HepG2 (cell line): Measurements from ENCODE around the gene XXYLT1. TPM values are rescaled to one million over a fixed set of nuclear protein-coding genes. Genes with fewer than 3 reads are reported as not detected.

Source experiments
- ATAC-seq: fragments of 200-7000 bp; cut with Tn5 transposase; 3 replicates; pipeline ENCODE4 v1.9.1; 2020; ENCODE audit warnings: mild to moderate bottlenecking, moderate library complexity
- BruUV-seq: library from RNA; stranded (reverse); fragments of 400-500 nt; replicated peaks from 2 replicates; lab custom pipeline; 2021; lab: Mats Ljungman, UMichigan
- CTCF ChIA-PET: fragments of 300-600 bp; formaldehyde crosslinking; extraction: SDS; loops from one replicate; lab custom pipeline; 2021; ENCODE audit warnings: low total read pairs, inconsistent platforms, low intra/inter-chr PET ratio; lab: Yijun Ruan, JAX
- POLR2A ChIA-PET: fragments of 350-600 bp; sonication (Branson Sonifier 250); formaldehyde crosslinking; loops from one replicate; lab custom pipeline; 2020; ENCODE audit warnings: antibody characterized with exemption, inconsistent platforms; lab: Yijun Ruan, JAX
- DNase-seq: peaks from one replicate; pipeline ENCODE4 v3.0.0-alpha.2; 2015; ENCODE audit warnings: low spot score
- FAIRE-seq: peaks from 3 replicates; lab custom pipeline; 2011; peaks lifted over from hg19 to GRCh38; lab: Jason Lieb, UNC
- H2AFZ ChIP-seq: one replicate; pipeline ENCODE4 v1.6.1; 2011; ENCODE audit warnings: low read length, inconsistent platforms
- H3K27ac ChIP-seq: fragments of 300-600 bp; 3 replicates; pipeline ENCODE4 v1.8.0; 2011; ENCODE audit warnings: mixed run types, mild to moderate bottlenecking, mixed read lengths, low read length, inconsistent platforms; ENCODE audit not compliant: insufficient read depth; ENCODE audit errors: extremely low read length
- H3K27me3 ChIP-seq, 2 experiments: fragments of 200-600 bp in 1 of 2; 2 replicates in 1 of 2; 3 replicates in 1 of 2; pipeline versions ENCODE4 v1.6.0 to v1.8.0; 2011; ENCODE audit warnings: low read length in 2 of 2, mild to moderate bottlenecking in 2 of 2, moderate library complexity in 2 of 2, inconsistent platforms in 1 of 2; ENCODE audit not compliant: insufficient read depth in 2 of 2, control insufficient read depth in 1 of 2
- H3K36me3 ChIP-seq, 2 experiments: fragments of 200-600 bp in 1 of 2; replicated peaks in 1 of 2; 2 replicates in 1 of 2; 3 replicates in 1 of 2; pipeline versions ENCODE4 v1.5.1 to v1.8.0; 2011; ENCODE audit warnings: low read length in 2 of 2, inconsistent platforms in 1 of 2; ENCODE audit not compliant: insufficient read depth in 2 of 2, control insufficient read depth in 1 of 2
- H3K4me1 ChIP-seq: 2 replicates; pipeline ENCODE4 v1.5.1; 2012; ENCODE audit warnings: low read length, inconsistent platforms; ENCODE audit not compliant: insufficient read depth
- H3K4me2 ChIP-seq: 2 replicates; pipeline ENCODE4 v1.6.0; 2011; ENCODE audit warnings: low read depth, low read length, inconsistent platforms
- H3K4me3 ChIP-seq, 3 experiments: fragments of 200-600 bp in 1 of 3; sonication (generic), shearing (Covaris generic) in 1 of 3; replicated peaks in 1 of 3; 2 replicates each; pipeline ENCODE4 v1.5.1; 2011 to 2016; ENCODE audit warnings: low read length in 3 of 3, inconsistent platforms in 2 of 3, low read depth in 2 of 3, mild to moderate bottlenecking in 2 of 3, control low read depth in 1 of 3, mixed read lengths in 1 of 3; ENCODE audit not compliant: insufficient read depth in 1 of 3
- H3K79me2 ChIP-seq: one replicate; pipeline ENCODE4 v1.6.1; 2011; ENCODE audit warnings: low read length, inconsistent platforms; ENCODE audit not compliant: insufficient read depth
- H3K9ac ChIP-seq: 2 replicates; pipeline ENCODE4 v1.6.0; 2011; ENCODE audit warnings: mild to moderate bottlenecking, low read depth, low read length, inconsistent platforms; ENCODE audit not compliant: insufficient read depth
- H3K9me3 ChIP-seq: 2 replicates; pipeline ENCODE4 v1.5.1; 2012; ENCODE audit warnings: mild to moderate bottlenecking, low read length
- H4K20me1 ChIP-seq: 2 replicates; pipeline ENCODE4 v1.6.0; 2011; ENCODE audit warnings: inconsistent platforms, mild to moderate bottlenecking, low read length, moderate library complexity; ENCODE audit not compliant: insufficient read depth
- CHD2 ChIP-seq: IDR thresholded peaks from 2 replicates; pipeline ENCODE4 v1.6.1; 2011; ENCODE audit warnings: low read depth, low read length, improper control_type of control experiment
- JUN ChIP-seq: sonication (generic); formaldehyde crosslinking; IDR thresholded peaks from 2 replicates; pipeline ENCODE4 v1.4.0; 2020; ENCODE audit warnings: mild to moderate bottlenecking, missing genetic modification reagents
- MED1 ChIP-seq: sonication (generic); formaldehyde crosslinking; IDR thresholded peaks from 2 replicates; pipeline ENCODE4 v1.4.0; 2020; ENCODE audit warnings: missing genetic modification reagents
- NAIF1 ChIP-seq: sonication (generic); formaldehyde crosslinking; IDR thresholded peaks from 2 replicates; pipeline ENCODE4 v1.5.0; 2020; ENCODE audit warnings: mild to moderate bottlenecking, missing genetic modification reagents, borderline replicate concordance
- PHF21A ChIP-seq: sonication (generic); formaldehyde crosslinking; IDR thresholded peaks from 2 replicates; pipeline ENCODE4 v1.5.0; 2020; ENCODE audit warnings: mild to moderate bottlenecking, missing genetic modification reagents
- RAD51 ChIP-seq: fragments of 450-650 bp; IDR thresholded peaks from 2 replicates; pipeline ENCODE4 v1.6.1; 2016; ENCODE audit warnings: borderline replicate concordance
- SOX13 ChIP-seq, 3 experiments: fragments of 450-650 bp in 1 of 3; sonication (generic) in 1 of 3; formaldehyde crosslinking in 1 of 3; IDR thresholded peaks in 2 of 3; conservative IDR thresholded peaks in 1 of 3; 2 replicates each; pipeline versions ENCODE4 v1.5.0 to v1.6.1; 2016 to 2020; ENCODE audit warnings: antibody characterized with exemption in 1 of 3, mild to moderate bottlenecking in 1 of 3, missing compliant biosample characterization in 1 of 3, missing genetic modification reagents in 1 of 3, moderate library complexity in 1 of 3
- SOX6 ChIP-seq, 2 experiments: fragments of 450-650 bp in 1 of 2; sonication (generic) in 1 of 2; formaldehyde crosslinking in 1 of 2; IDR thresholded peaks; 2 replicates each; pipeline versions ENCODE4 v1.4.0 to v1.6.1; 2017 to 2020; ENCODE audit warnings: antibody characterized with exemption in 1 of 2, mild to moderate bottlenecking in 1 of 2, missing genetic modification reagents in 1 of 2
- TGIF2 ChIP-seq: IDR thresholded peaks from 2 replicates; pipeline ENCODE4 v1.6.1; 2016; ENCODE audit warnings: control low read depth, missing compliant biosample characterization
- TOE1 ChIP-seq: sonication (generic); formaldehyde crosslinking; IDR thresholded peaks from 2 replicates; pipeline ENCODE4 v1.4.0; 2020; ENCODE audit warnings: mild to moderate bottlenecking, missing genetic modification reagents
- ZBTB7B ChIP-seq: sonication (generic); formaldehyde crosslinking; IDR thresholded peaks from 2 replicates; pipeline ENCODE4 v1.4.0; 2020; ENCODE audit warnings: missing genetic modification reagents
- ZNF225 ChIP-seq: sonication (generic); formaldehyde crosslinking; IDR thresholded peaks from 2 replicates; pipeline ENCODE4 v1.4.0; 2020; ENCODE audit warnings: mild to moderate bottlenecking, missing genetic modification reagents
- ZNF326 ChIP-seq: sonication (generic); formaldehyde crosslinking; IDR thresholded peaks from 2 replicates; pipeline ENCODE4 v1.4.0; 2020; ENCODE audit warnings: missing genetic modification reagents, borderline replicate concordance
- ZNF7 ChIP-seq: IDR thresholded peaks from 2 replicates; pipeline ENCODE4 v1.6.1; 2016; ENCODE audit warnings: missing biosample characterization, missing genetic modification reagents
- ZNF788 ChIP-seq: sonication (generic); formaldehyde crosslinking; IDR thresholded peaks from 2 replicates; pipeline ENCODE4 v1.5.0; 2020; ENCODE audit warnings: mild to moderate bottlenecking, missing genetic modification reagents, borderline replicate concordance
- WGBS: methylation state at CpG from one replicate; pipeline ENCODE4 v1.1.6; 2017; ENCODE audit warnings: low lambda C conversion rate; 5-methylcytosine and 5-hydroxymethylcytosine counted together
- in situ Hi-C: cut with HindIII; loops from 2 replicates; pipeline ENCODE4 v1.10.0; 2017; ENCODE audit warnings: low pct_unique_long_range_greater_than_20kb; ENCODE audit not compliant: extremely low pct_ligation_motif_present
- intact Hi-C: fragments of 100-400 bp; cut with micrococcal nuclease; formaldehyde crosslinking; loops from one replicate; pipeline ENCODE4 v1.10.0; 2022; ENCODE audit not compliant: unreplicated experiment
- polyA plus RNA-seq, 8 experiments: library from polyadenylated mRNA; depleted of rRNA in 3 of 8; stranded (reverse) in 7 of 8; unstranded in 1 of 8; fragments of >200 nt; fragmentation: Illumina TruSeq in 4 of 8; extraction: Trizol in 4 of 8; gene quantifications; 2 replicates each; pipeline versions ENCODE4 v1.2.1 to v1.2.3, GENCODE V29; 2011 to 2016; ENCODE audit warnings: low read depth in 4 of 8, missing spikeins in 1 of 8, mixed read lengths in 1 of 8; ENCODE audit not compliant: insufficient read depth in 1 of 8
- total RNA-seq, 5 experiments: library from RNA; depleted of rRNA; stranded (reverse); fragments of >200 nt; fragmentation: Illumina TruSeq; extraction: Trizol; gene quantifications; 2 replicates each; pipeline ENCODE4 v1.2.3, GENCODE V29; 2016; ENCODE audit warnings: low read depth in 1 of 5
- TF ChIP-seq, protein P1 (sequence below): sonication (generic); formaldehyde crosslinking; IDR thresholded peaks from 2 replicates; pipeline ENCODE4 v1.9.0; 2022; ENCODE audit warnings: low read depth, missing genetic modification reagents

The XXYLT1 gene
- total and polyA plus RNA-seq, 2 of the 13 experiments (the other 11 are each of a cell fraction or from before 2014, with no cell fraction given): 17.7 to 19.0 TPM

DNA sequence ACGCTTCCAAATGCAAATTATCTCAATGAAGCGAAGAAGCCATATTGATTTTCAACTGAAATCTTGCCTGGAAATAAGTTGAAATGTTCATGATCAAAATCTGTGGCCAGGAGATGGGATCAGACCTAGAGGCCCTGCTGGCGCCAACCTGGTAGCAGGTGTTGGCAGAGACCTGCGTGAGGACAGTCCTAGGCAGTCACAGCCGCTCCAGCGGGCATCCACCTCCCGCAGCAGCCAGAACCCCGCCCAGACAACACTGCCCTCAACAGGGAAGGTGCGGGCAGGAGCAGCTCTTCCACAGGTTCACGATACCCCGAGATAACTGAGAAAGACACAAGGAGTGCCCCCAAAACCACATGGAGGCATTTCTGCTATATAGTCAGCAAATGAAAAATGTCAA is 145.3 kb downstream of the XXYLT1 start:
- H4K20me1 ChIP-seq: no peaks in the 10 kb centered on the region
- TF ChIP-seq ZBTB7B (CRISPR knock-in tag) (no peak), TOE1 (CRISPR knock-in tag) (no peak)
- TF ChIP-seq, all 625 proteins: peak for 0
- FAIRE-seq (no peak), DNase-seq (no peak), ATAC-seq (no peak)
- in situ Hi-C loops: no loop called here
- Histone ChIP-seq H2AFZ (no peak overlapping the region), H3K27me3 (no peaks in the 10 kb centered on the region), H3K9ac (no peak overlapping the region), H3K4me2 (no peak overlapping the region), H3K27ac (no peak overlapping the region), H3K4me3 (no peak overlapping the region), H3K79me2 (no peaks in the 10 kb centered on the region), H3K4me1 (peaks cover 36% of the 10 kb centered on the region), H3K36me3 (no peaks in the 10 kb centered on the region), H3K9me3 (no peaks in the 10 kb centered on the region)
- intact Hi-C loops: no loop called here
- CTCF ChIA-PET: no interaction called here
- POLR2A ChIA-PET: no interaction called here
- 96% methylated on average over 11 of the region's 11 CpGs for WGBS
- BruUV-seq: no TSS peak

DNA sequence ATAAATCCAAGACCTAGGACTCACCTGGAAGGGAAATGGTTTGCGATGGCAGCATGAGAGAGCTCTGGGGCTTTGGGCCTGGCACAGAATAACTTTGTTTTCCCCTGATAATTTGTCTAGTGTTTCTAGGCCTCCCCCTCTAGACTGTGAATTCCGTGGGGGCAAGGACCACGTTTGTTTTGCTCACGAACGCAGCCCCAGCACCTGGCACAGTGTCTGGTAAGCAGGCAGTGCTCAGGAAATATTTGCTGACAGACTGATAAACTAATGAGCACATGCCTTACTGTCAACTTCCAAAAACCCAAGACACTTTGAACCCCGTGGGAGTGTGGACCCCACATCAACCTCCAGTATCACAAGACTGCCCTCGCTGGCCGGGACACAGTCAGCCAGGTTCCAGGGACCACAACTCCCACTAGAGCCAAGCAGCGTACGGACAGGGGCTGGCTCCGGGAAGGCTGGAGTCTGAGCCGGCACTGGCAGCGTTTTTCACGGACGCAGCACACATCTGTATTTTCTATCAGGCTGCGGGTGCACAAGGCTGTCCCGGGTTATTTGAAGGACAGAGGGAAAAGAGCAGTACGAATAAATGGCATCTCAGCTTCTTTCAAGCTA is 146.5 kb downstream of the XXYLT1 start:
- H3K27me3 ChIP-seq: no peaks in the 10 kb centered on the region
- intact Hi-C loops: no loop called here
- in situ Hi-C loops: no loop called here
- H3K79me2 ChIP-seq: no peaks in the 10 kb centered on the region
- FAIRE-seq: peak; percentile 28
- H3K9me3 ChIP-seq: no peaks in the 10 kb centered on the region
- peak; percentile 68 for ATAC-seq
- H3K4me2 ChIP-seq: peak overlapping the region; percentile 31
- H2AFZ ChIP-seq: no peak overlapping the region
- ChIA-PET POLR2A (no interaction called here), CTCF (no interaction called here)
- no peaks in the 10 kb centered on the region for H3K36me3 ChIP-seq
- H3K4me3 ChIP-seq: no peak overlapping the region; a peak in 1 of 6 replicates
- H4K20me1 ChIP-seq: no peaks in the 10 kb centered on the region
- 54% methylated on average over 18 of the region's 18 CpGs for WGBS
- peak overlapping the region; percentile 26; the same call in 1 of the 2 replicates for H3K9ac ChIP-seq
- peak overlapping the region; percentile 27 for H3K27ac ChIP-seq
- peaks cover 47% of the 10 kb centered on the region for H3K4me1 ChIP-seq
- BruUV-seq: no TSS peak
- no peak for DNase-seq
- peak; percentile 30; the same call in 1 of the 2 replicates for TF ChIP-seq PHF21A
- no peak for TF ChIP-seq JUN (CRISPR knock-in tag)
- TF ChIP-seq SOX13 (IDR thresholded peaks at IDR 0.05): no peak
- TF ChIP-seq SOX13 (CRISPR knock-in tag; conservative IDR thresholded peaks at IDR 0.05 in 1 of 2, IDR thresholded peaks at IDR 0.05 in 1 of 2): peak in 1 of 2 experiments; percentile 14; a peak in 1 of 4 replicates
- no peak for TF ChIP-seq ZNF7 (CRISPR knock-in tag)
- no peak for TF ChIP-seq TGIF2 (CRISPR knock-in tag)
- TF ChIP-seq, protein P1, sequence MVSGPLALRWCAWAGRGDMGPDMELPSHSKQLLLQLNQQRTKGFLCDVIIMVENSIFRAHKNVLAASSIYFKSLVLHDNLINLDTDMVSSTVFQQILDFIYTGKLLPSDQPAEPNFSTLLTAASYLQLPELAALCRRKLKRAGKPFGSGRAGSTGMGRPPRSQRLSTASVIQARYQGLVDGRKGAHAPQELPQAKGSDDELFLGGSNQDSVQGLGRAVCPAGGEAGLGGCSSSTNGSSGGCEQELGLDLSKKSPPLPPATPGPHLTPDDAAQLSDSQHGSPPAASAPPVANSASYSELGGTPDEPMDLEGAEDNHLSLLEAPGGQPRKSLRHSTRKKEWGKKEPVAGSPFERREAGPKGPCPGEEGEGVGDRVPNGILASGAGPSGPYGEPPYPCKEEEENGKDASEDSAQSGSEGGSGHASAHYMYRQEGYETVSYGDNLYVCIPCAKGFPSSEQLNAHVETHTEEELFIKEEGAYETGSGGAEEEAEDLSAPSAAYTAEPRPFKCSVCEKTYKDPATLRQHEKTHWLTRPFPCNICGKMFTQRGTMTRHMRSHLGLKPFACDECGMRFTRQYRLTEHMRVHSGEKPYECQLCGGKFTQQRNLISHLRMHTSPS (CRISPR knock-in tag): peak; percentile 53; the same call in 1 of the 2 replicates
- TF ChIP-seq CHD2: no peak
- no peak for TF ChIP-seq ZNF225 (CRISPR knock-in tag)
- no peak for TF ChIP-seq SOX6 (IDR thresholded peaks at IDR 0.05)
- 0 out of 2 replicates have a peak, but pooled peaks have one; percentile 32 for TF ChIP-seq SOX6 (CRISPR knock-in tag; IDR thresholded peaks at IDR 0.05)
- no peak for TF ChIP-seq RAD51
- 0 out of 2 replicates have a peak, but pooled peaks have one; percentile 24 for TF ChIP-seq ZNF788 (CRISPR knock-in tag)
- peak; percentile 60 for TF ChIP-seq MED1 (CRISPR knock-in tag)
- TF ChIP-seq ZNF326: no peak
- TF ChIP-seq NAIF1 (CRISPR knock-in tag): no peak
